ENCODE measurements around the gene ADGRA3. TPM values are rescaled to one million over a fixed set of nuclear protein-coding genes. Genes with fewer than 3 reads are reported as not detected.

Gene ADGRA3
- total and polyA plus RNA-seq, 2 donors (not counting 3 experiments of a cell fraction or from before 2014, with no cell fraction given): 17.2 to 36.2 TPM

- ChIA-PET POLR2A (no interaction called here), CTCF (no interaction called here)
- DNase-seq (ENCODE audit: low read depth, low spot score) (no peak), FAIRE-seq (no peak)
- BruUV-seq (replicated peaks): no TSS peak
- H3K27ac ChIP-seq (ENCODE audit: insufficient read depth, low read depth, low read length): no peak overlapping the region
- no peaks in the 10 kb centered on the region for H3K79me2 ChIP-seq (ENCODE audit: control insufficient read depth, insufficient read depth, low read length)
- H3K36me3 ChIP-seq (ENCODE audit: control insufficient read depth in 2 of 2, extremely low read depth in 1 of 2, insufficient read depth in 2 of 2, low read length in 2 of 2): no peaks in the 10 kb centered on the region
- no peak overlapping the region for H3K9ac ChIP-seq (replicated peaks; ENCODE audit: extremely low read depth, insufficient read depth, low read length)
- intact Hi-C loops (cut with micrococcal nuclease) (no loop called here), dilution Hi-C loops (cut with MboI; ENCODE audit: extremely low pct_ligation_motif_present, low sequenced_read_pairs) (no loop called here)
- no peaks in the 10 kb centered on the region for H3K9me3 ChIP-seq (replicated peaks; ENCODE audit: control insufficient read depth, insufficient read depth, low read length)
- H3K27me3 ChIP-seq (ENCODE audit: control insufficient read depth in 2 of 2, insufficient read depth in 2 of 2, low read length in 2 of 2): no peaks in the 10 kb centered on the region
- H2AFZ ChIP-seq (ENCODE audit: low read depth, low read length): no peak overlapping the region
- H3K4me3 ChIP-seq (replicated peaks in 1 of 3; ENCODE audit: insufficient read depth in 1 of 3, low read depth in 1 of 3, low read length in 3 of 3): no peak overlapping the region
- H4K20me1 ChIP-seq (replicated peaks; ENCODE audit: control insufficient read depth, extremely low read depth, insufficient read depth, low read length): no peaks in the 10 kb centered on the region
- H3K9me1 ChIP-seq (replicated peaks; ENCODE audit: control insufficient read depth, extremely low read depth, insufficient read depth, low read length): no peaks in the 10 kb centered on the region
- TF ChIP-seq JUN (IDR thresholded peaks at IDR 0.05; ENCODE audit: borderline replicate concordance, insufficient read depth, insufficient read length, low read depth): no peak
- no peak for TF ChIP-seq FOS (IDR thresholded peaks at IDR 0.05; ENCODE audit: borderline replicate concordance, insufficient read depth, low read length)
- no peak for TF ChIP-seq GATA2 (IDR thresholded peaks at IDR 0.05; ENCODE audit: insufficient read depth, insufficient read length, low read depth, low read length)
- no peak for TF ChIP-seq POLR2AphosphoS5 (IDR thresholded peaks at IDR 0.05; ENCODE audit: insufficient read depth, low read depth, low read length)
- TF ChIP-seq POLR2A (IDR thresholded peaks at IDR 0.05; ENCODE audit: low read depth, low read length): no peak
- no peak for TF ChIP-seq CTCF (IDR thresholded peaks at IDR 0.05; ENCODE audit: extremely low read depth in 1 of 2, insufficient read depth in 1 of 2, low read depth in 1 of 2, low read length in 2 of 2)
- no peak for TF ChIP-seq EZH2 (IDR thresholded peaks at IDR 0.05; ENCODE audit: borderline replicate concordance, low read depth, low read length, severe bottlenecking)
- no peak for TF ChIP-seq MYC (IDR thresholded peaks at IDR 0.05; ENCODE audit: low read depth, low read length)
- TF ChIP-seq MAX (IDR thresholded peaks at IDR 0.05; ENCODE audit: insufficient read depth, insufficient read length): no peak
- no peak overlapping the region for H3K4me2 ChIP-seq (ENCODE audit: insufficient read depth, low read length)
- H3K4me1 ChIP-seq (ENCODE audit: control insufficient read depth, extremely low read depth, insufficient read depth, low read length): no peaks in the 10 kb centered on the region
Observed at GRCh38 chr4:22532117-22532516, 16.3 kb upstream of the ADGRA3 start.

Measured in endothelial cell of umbilical vein (primary cell).